NCI-H446 (cell line): ENCODE measurements around the gene SF3B5.
"Not testable (repeated sequence)": the region's sequence is repeated elsewhere in the genome, so short reads cannot be mapped to it uniquely, and the experiment has no call there.

Experiments
- DNase-seq, 2 experiments: peaks; one replicate each; lab custom pipeline; 2025; lab: John Stamatoyannopoulos, UW

Gene SF3B5

DNA sequence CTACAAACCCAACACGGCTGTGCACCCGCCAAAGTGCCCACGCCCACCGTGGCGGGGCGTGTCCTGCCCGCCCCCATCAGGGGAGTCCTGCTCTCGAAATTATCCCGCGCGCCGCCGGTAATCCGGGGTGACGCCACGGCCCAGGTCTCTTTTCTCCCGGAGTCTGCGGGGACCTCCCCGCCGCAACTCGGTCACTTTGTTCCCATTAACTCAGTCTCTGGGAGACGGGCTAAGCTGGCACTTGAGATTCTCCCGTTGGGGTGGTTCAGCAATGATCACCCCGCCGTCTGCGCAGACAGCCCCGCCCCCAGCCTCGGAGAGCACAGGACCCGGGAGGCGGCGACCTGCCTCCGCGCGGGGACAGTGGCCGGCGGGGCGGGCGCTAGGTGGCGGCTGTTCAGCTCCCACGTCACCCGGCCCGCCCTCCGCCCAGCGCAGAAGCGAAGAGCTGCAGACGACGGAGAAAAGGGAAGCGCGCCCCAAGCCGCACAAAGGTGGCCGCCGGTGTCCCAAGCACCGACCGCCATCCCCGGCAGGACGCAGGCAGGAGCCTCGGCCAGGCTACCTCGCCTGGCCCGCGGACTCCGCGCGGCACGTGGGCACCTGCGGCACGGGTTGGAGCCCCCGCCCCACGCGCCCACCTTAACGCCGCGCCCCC lies 31.5 kb downstream of the SF3B5 start:
- no peak for DNase-seq

DNA sequence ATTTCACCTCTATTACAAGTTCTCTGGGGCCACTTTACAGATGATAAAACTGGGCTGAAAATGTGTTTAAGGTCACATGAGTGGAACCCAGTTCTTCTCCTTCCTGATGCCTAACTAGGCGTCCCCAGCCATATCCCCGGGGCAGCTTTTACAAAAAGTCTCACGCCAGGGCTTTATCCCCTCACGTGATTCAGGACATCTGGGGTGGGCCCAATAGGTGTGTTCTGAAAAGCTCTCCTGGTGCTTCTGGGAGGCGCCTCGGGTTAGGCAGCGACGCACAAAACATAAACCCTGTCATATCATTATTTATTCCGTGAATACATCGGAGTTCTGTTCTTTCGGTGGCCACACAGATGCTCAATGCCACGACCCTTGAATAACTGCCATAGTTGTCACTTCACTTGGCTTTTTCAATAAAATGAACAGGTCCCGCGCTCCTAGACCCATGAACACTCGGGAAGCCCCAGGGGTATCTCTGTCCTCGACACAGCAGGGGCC lies 32.1 kb downstream of the SF3B5 start:
- DNase-seq: no peak

DNA sequence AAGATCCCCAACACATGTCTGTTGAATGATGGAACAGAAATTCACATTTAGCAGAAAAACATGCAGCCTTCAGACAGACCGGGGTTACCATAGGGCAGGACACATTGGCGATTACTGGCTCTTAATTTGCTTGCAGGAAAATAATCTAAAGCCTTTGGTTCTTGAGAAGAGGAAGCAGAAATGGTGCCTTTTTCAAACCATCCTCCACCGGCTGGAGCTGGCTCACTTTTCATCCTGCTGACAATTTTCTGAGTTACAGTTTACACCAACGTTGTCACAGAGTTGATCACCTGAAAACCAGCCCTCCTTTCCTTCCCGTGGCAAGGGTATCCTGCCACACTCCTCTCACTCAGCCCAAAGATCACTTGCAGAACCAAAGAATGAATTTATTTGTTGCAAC lies 32.6 kb downstream of the SF3B5 start:
- no peak for DNase-seq

DNA sequence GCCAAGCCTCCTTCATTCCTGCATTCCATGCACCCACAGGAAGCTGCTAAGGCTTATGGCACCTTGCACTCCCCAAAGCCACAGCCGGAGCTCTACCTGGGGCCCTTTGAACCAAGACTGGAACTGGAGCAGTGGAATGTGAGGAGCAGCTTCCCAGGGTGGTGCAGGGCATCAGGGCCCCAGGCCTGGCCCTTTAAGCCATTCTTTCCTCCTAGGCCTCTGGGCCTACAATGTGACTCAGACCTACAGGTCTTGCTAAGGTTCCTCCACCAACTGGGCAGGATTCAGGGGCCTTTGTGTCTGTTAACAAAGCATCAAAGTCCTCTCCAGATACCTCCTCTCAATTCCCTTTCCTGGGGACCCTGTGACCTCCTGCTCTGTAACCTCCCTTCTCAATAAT lies 36.2 kb downstream of the SF3B5 start:
- DNase-seq: no peak

DNA sequence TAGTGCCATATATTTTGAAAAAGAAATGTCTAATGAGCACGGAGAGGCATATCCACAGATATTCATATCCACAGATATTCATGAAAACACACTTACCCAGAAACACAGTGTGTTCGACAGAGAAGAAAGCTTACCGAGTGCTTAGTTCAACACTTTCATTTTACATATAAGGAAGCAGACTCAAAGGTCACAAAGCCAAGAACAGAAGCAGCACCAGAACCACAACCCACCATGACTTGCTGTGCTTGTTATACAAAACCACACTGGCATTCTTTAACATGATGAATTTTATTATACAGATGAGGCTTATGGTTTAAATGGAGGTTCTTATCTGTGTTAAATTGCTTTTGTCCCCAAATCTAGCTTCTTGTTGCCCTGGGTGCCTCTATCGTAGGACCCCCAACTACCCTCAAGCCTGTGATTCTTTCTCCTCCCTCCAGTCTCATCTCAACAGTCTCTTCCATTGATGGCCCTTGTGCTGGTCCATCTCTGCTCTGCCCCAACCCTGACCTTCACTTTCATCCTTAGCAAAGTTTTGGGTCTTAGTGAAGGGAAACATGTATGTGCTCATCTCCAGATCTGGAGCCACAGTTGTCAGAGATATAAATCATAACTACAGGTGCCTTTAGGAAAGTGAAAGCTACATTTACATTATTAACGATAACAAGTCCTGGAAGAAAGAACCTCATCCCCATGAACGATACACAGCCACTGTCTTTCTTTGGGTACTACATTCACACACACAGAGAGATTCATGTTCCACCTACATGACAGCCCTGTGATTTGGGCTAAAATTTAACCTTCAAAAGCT lies 40.0 kb downstream of the SF3B5 start:
- no peak for DNase-seq

DNA sequence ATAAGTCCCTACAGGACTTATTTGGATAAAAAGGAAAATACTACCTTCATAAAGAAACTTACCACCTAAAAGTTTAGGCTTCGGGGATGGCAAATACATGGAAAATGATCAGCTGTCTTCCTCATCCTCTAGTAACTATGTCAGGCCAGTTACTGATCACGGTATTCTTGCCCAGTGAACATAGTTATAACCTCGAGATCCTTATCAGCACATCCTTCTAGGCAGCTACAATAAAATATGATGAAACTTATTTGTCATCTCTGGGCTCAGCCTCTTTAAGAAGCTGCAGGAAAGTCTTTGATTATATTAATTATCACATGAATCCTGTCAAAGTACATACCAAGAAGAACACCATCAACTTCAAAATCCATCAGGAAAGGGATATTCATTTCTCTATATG lies 41.8 kb downstream of the SF3B5 start:
- DNase-seq: no peak

DNA sequence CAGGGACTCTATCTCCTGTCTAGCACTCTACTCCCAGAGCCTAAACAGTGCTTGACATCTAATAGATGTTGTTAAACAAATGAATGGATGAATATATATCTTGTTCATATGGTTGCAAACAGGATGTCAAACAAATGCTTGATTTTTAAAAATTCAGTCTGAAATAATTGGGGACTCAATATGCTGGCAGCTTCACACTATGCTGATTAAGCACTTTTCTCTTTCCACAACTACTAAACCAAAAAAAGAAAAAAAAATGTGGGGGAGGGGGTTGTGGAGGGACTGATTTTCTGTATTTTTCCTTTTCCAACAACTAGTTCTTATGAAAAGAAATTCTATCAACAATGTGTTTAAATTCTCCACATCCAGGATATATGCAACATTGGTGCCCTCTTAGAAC lies 42.9 kb downstream of the SF3B5 start:
- DNase-seq: no peak

DNA sequence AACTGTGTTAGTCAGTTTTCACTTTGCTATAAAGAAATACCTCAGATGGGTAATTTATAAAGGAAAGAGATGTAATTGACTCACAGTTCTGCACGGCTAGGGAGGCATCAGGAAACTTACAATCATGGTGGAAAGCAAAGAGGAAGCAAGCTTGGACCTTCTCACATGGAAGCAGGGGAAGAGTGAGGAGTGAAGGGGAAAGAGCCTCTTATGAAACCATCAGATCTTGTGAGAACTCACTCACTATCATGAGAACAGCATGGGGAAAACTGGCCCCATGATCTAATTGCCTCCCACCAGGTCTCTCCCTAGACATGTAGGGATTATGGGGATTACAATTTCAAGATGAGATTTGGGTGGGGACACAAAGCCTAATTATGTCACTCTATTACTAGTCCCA lies 46.0 kb downstream of the SF3B5 start:
- DNase-seq: no peak

DNA sequence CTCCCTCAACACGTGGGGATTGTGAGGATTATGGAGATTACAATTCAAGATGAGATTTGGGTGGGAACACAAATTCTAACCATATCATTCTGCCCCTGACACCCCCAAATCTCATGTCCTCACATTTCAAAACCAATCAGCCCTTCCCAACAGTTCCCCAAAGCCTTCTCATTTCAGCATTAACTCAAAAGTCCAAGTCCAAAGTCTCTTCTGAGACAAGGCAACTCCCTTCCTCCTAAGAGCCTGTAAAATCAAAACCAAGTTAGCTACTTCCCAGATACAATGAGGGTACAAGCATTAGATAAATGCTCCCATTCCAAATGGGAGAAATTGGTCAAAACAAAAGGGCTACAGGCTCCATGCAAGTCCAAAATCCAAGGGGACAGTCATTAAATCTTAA lies 47.7 kb downstream of the SF3B5 start:
- no peak for DNase-seq

DNA sequence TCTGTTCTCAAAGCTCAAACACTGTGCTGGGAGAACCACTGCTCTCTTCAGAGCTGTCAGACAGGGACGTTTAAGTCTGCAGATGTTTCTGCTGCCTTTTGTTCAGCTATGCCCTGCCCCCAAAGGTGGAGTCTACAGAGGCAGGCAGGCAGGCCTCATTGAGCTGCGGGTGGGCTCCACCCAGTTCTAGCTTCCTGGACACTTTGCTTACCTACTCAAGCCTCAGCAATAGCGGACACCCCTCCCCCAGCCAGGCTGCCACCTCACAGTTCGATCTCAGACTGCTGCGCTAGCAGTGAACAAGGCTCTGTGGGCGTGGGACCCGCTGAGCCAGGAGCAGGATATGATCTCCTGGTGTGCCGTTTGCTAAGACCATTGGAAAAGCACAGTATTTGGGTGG lies 48.7 kb downstream of the SF3B5 start:
- DNase-seq: not testable (repeated sequence)

DNA sequence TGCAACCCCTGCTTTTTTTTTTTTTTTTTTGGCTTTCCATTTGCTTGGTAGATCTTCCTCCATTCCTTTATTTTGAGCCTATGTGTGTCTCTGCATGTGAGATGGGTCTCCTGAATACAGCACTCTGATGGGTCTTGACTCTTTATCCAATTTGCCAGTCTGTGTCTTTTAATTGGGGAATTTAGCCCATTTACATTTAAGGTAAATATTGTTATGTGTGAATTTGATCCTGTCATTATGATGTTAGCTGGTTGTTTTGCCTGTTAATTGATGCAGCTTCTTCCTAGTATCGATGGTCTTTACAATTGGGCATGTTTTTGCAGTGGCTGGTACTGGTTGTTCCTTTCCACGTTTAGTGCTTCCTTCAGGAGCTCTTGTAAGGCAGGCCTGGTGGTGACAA lies 50.4 kb downstream of the SF3B5 start:
- not testable (repeated sequence) for DNase-seq
